Hair follicle dermal papilla cell (primary cell): ENCODE results near the gene GLTPD2. TPM values are rescaled to one million over a fixed set of nuclear protein-coding genes. Genes with fewer than 3 reads are reported as not detected.

ENCODE experiments used
- total RNA-seq: library from RNA; depleted of rRNA; stranded (reverse); fragments of >200 nt; gene quantifications from 2 replicates; pipeline ENCODE4 v1.2.3, GENCODE V29; 2012

GLTPD2 gene
- not detected in 2 replicates for total RNA-seq

DNA sequence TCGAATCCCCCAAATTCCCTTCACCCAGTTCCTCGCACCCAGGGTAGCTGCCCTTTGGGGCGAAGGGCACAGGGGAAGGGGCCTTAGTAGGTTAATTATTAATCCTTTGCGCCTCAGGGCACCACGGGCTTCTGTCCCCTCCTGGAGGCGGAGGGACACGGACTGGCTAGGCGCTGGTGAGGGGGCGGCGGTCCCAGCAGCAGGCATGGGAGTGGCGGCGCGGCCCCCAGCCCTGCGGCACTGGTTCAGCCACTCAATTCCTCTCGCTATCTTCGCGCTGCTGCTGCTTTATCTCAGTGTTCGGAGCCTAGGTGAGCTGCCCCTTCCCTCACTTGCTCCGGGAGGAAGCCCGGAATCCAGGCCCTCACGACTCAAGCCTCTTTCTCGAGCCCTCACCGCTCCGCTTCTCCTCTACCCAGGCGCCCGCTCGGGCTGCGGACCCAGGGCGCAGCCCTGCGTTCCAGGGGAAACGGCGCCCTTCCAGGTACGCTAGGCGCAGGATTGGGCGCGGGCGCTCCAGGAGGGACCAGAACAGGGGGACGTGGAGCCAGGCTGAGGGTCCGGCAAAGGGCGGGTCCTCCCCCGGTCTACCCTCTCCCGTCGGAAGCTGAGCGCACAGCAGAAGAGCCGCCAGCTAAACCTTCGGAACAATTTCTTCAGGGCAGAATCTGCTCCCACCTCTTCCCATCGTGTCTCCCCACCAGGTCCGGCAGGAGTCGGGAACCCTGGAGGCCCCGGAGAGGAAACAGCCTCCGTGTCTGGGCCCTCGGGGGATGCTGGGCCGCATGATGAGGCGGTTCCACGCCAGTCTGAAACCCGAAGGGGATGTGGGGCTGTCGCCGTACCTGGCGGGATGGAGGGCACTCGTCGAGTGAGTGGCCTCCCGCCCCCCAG is at the start of gene GLTPD2:
Gene GLTPD2 (plus strand): TSS at position 158 of the 894 bp plus-strand sequence. CDS start 48 bp downstream, at position 206.

DNA sequence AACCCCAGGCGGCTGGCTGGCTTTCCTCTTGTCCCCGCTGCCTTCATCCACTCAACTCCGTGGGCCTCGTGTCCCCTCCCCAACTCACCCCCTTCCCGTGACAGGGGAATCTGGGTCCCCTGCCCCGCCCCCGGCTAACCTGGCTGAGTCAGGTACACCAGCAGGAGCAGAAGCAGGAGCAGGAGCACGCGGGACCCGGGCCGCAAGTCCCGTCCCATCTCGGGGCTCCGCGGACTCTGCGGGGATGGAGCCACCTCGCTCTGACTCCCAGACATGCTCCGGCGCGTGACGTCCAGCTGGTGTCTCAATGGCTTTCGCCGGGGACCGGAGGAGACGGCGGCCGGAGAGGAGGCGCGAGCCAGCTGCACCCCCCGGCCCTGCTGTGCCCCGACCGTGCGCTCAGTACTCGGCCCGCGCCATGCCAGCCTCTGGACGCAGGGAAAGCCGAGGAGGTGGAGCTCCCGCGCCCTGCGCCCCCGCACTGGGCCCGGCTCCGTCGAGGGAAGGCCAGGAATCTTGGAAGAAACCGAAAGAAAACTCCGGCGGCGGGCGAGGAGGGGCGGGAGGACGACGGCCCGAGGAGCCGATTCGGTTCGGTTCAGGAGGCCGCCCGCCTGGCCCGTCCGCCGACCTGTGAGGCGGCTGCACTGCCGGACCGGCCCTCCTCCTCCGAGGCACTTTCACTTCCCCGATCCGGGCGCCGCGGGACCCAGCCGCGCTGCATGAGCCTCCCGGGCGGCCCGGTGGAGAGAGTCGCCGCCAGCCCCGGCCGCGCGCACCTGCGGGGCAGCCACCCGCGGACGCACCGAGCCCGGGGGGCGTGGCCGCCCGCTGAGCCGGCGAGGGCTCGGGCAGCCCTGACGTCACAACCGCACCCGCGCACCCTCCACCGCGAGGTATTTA is 49.4 kb upstream of the GLTPD2 start, which contains the start of the genes CXCL16 and ZMYND15:
Gene CXCL16 (minus strand): TSS at position 807 of the 903 bp plus-strand sequence. CDS start 589 bp downstream, at position 218.
Gene ZMYND15 (plus strand): TSS at position 712 of the 903 bp plus-strand sequence. CDS start 716 bp downstream, outside the sequence.

GRCh38 chr17:4771519-4772234 is 17.1 kb upstream of the GLTPD2 start, which contains the start of gene TM4SF5:
TM4SF5 (plus strand) TSS chr17:4771886; CDS start chr17:4771923, 37 bp downstream.

DNA sequence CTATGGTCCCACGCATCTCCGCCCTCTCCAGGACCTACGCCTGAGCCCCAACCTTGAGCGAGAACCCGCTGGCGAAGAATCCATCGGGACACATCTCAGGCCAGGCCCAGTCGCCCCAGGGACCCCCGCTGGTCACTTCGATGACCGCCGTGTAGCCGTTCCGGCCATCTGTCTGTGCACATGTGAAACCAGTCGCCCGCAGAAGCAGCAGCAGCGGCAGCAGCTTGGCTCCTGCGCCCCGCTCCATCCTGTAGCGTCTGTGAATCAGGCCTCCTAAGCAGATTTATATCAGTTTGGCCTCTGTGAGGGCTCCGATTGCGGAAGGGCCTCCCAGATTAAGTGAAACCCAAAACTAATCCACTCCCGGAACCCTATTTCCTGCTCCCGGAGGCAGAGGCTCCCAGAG is 2.7 kb upstream of the GLTPD2 start, which contains the start of gene VMO1:
Gene VMO1 (minus strand): TSS at position 259 of the 406 bp plus-strand sequence. CDS start 12 bp downstream, at position 247.

GRCh38 chr17:4802228-4802627 is 13.5 kb downstream of the GLTPD2 start, which contains the start of gene C17orf114:
C17orf114 (minus strand) TSS chr17:4802328.

GRCh38 chr17:4806777-4807604 is 18.2 kb downstream of the GLTPD2 start, which contains the start of gene PLD2:
PLD2 (plus strand) TSS chr17:4807152; CDS start chr17:4807773, 621 bp downstream.

DNA sequence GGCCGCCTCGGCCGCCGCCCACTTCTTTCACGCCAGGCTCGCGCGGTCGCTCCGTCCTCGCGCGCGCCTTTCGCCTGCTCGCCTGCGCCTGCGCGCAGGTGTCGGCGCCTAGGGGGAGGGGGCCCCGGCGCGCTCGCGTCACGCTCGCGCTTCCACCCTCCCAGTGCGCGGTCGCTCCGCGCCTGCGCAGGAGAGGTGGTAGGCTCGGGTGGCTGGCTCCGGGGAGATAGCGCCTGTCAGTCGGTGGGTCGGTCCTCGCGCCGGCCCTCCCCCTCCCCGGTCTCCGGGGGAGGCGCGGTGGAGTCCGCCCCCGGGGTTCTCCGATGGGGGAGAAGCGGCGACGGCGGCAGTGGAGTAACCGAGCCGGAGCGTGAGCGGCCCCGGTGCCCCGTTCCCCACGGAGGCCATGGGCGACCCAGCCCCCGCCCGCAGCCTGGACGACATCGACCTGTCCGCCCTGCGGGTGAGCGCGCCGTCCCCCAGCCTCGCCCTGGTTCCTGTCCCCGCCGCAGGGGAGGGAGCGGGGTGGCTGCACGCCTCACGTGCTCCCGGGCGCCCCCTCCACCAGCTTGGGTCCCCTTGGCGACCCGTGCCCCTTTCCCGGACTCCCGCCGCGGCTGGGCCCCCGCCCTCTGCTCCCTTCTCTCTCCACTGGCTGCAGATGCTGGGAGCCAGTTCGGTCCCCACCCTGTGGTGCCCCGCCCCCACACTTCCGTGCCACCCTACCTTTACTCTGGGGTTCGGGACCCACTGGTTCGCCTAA is 44.6 kb downstream of the GLTPD2 start, which contains the start of gene MINK1:
Gene MINK1 (plus strand): TSS at position 163 of the 763 bp plus-strand sequence. CDS start 244 bp downstream, at position 407.

Other genes with a start within 250 kb of the GLTPD2 start
- gene MYBBP1A, start 233.6 kb upstream of the GLTPD2 start, total RNA-seq = 51.1 and 62.3 TPM in 2 replicates
- not detected in 2 replicates for gene GGT6, start 228.4 kb upstream of the GLTPD2 start, total RNA-seq
- not detected in 2 replicates for gene SMTNL2, start 204.4 kb upstream of the GLTPD2 start, total RNA-seq
- gene ALOX15, start 147.3 kb upstream of the GLTPD2 start, total RNA-seq = not detected in 2 replicates
- 25.0 and 31.2 TPM in 2 replicates for gene PELP1, start 84.8 kb upstream of the GLTPD2 start, total RNA-seq
- gene ARRB2, start 78.3 kb upstream of the GLTPD2 start, total RNA-seq = 7.0 and 9.2 TPM in 2 replicates
- 10.5 and 12.4 TPM in 2 replicates for gene MED11, start 57.5 kb upstream of the GLTPD2 start, total RNA-seq
- gene ZMYND15, start 49.1 kb upstream of the GLTPD2 start, total RNA-seq = not detected in 2 replicates
- 0.97 and 1.1 TPM in 2 replicates for gene CXCL16, start 49.0 kb upstream of the GLTPD2 start, total RNA-seq
- gene TM4SF5, start 17.1 kb upstream of the GLTPD2 start, total RNA-seq = not detected in 2 replicates
- gene VMO1, start 2.6 kb upstream of the GLTPD2 start, total RNA-seq = 0.16 TPM in 1 of 2 replicates, not detected in the other
- gene PSMB6, start 7.2 kb downstream of the GLTPD2 start, total RNA-seq = 82.6 and 119 TPM in 2 replicates
- gene PLD2, start 18.2 kb downstream of the GLTPD2 start, total RNA-seq = 24.3 and 30.6 TPM in 2 replicates
- gene MINK1, start 44.4 kb downstream of the GLTPD2 start, total RNA-seq = 44.8 and 45.9 TPM in 2 replicates
- 4.4 and 5.8 TPM in 2 replicates for gene C17orf107, start 110.6 kb downstream of the GLTPD2 start, total RNA-seq
- gene CHRNE, start 114.1 kb downstream of the GLTPD2 start, total RNA-seq = 4.7 and 5.8 TPM in 2 replicates
- gene GP1BA, start 143.3 kb downstream of the GLTPD2 start, total RNA-seq = not detected in 2 replicates
- gene SLC25A11, start 151.1 kb downstream of the GLTPD2 start, total RNA-seq = 42.9 and 49.8 TPM in 2 replicates
- 18.1 and 20.1 TPM in 2 replicates for gene RNF167, start 151.3 kb downstream of the GLTPD2 start, total RNA-seq
- 321 and 412 TPM in 2 replicates for gene PFN1, start 159.6 kb downstream of the GLTPD2 start, total RNA-seq
- 0.81 and 3.6 TPM in 2 replicates for gene ENO3, start 162.2 kb downstream of the GLTPD2 start, total RNA-seq
- 23.6 and 30.2 TPM in 2 replicates for gene SPAG7, start 178.9 kb downstream of the GLTPD2 start, total RNA-seq
- 12.3 and 17.7 TPM in 2 replicates for gene CAMTA2, start 198.7 kb downstream of the GLTPD2 start, total RNA-seq
- 0.32 and 0.85 TPM in 2 replicates for gene INCA1, start 208.6 kb downstream of the GLTPD2 start, total RNA-seq
- gene KIF1C, start 209.0 kb downstream of the GLTPD2 start, total RNA-seq = 62.3 and 82.3 TPM in 2 replicates
- 0.32 and 0.36 TPM in 2 replicates for gene SLC52A1, start 246.5 kb downstream of the GLTPD2 start, total RNA-seq